Measurements from ENCODE around the gene TMEM63A. TPM values are rescaled to one million over a fixed set of nuclear protein-coding genes. Genes with fewer than 3 reads are reported as not detected.
A peak's percentile ranks its signal among the peaks of the same experiment; 100 is the strongest.

The TMEM63A gene
- total RNA-seq, 2 donors from 2014 or later: 16.0 to 19.0 TPM

GRCh38 chr1:225911191-225912130, 29.3 kb upstream of the TMEM63A start:
- peak; percentile 98 for TF ChIP-seq CTCF (IDR thresholded peaks at IDR 0.05)
- H3K27me3 ChIP-seq: no peaks in the 10 kb centered on the region
- H3K27ac ChIP-seq: no peak overlapping the region
- no peaks in the 10 kb centered on the region for H3K36me3 ChIP-seq
- no peaks in the 10 kb centered on the region for H3K9me3 ChIP-seq
- no peak for DNase-seq (ENCODE audit: low spot score)
- peak overlapping the region in 1 of 2 donors; percentile 31 for H3K4me3 ChIP-seq
- H3K4me1 ChIP-seq: peaks cover 0 to 12% of the 10 kb centered on the region in 2 donors

- no peak for TF ChIP-seq CTCF (IDR thresholded peaks at IDR 0.05)
- H3K4me3 ChIP-seq: no peak overlapping the region
- H3K27me3 ChIP-seq: no peaks in the 10 kb centered on the region
- no peaks in the 10 kb centered on the region for H3K9me3 ChIP-seq
- no peak for DNase-seq (ENCODE audit: low spot score)
- H3K36me3 ChIP-seq: no peaks in the 10 kb centered on the region
- H3K4me1 ChIP-seq: peaks cover 0 to 12% of the 10 kb centered on the region in 2 donors
- H3K27ac ChIP-seq: no peak overlapping the region
These were observed 27.3 kb upstream of the TMEM63A start for GRCh38 chr1:225909477-225909876.

GRCh38 chr1:225908773-225909172, 26.6 kb upstream of the TMEM63A start:
- H3K4me1 ChIP-seq: peaks cover 0 to 12% of the 10 kb centered on the region in 2 donors
- H3K4me3 ChIP-seq: no peak overlapping the region

GRCh38 chr1:225908013-225908640, 25.9 kb upstream of the TMEM63A start:
- TF ChIP-seq CTCF (IDR thresholded peaks at IDR 0.05): no peak
- Histone ChIP-seq H3K27ac (no peak overlapping the region), H3K36me3 (no peaks in the 10 kb centered on the region), H3K4me3 (no peak overlapping the region), H3K27me3 (no peaks in the 10 kb centered on the region), H3K9me3 (no peaks in the 10 kb centered on the region), H3K4me1 (peaks cover 0 to 12% of the 10 kb centered on the region in 2 donors)
- no peak for DNase-seq (ENCODE audit: low spot score)

More at GRCh38 chr1:225908773-225909172, 26.6 kb upstream of the TMEM63A start:
- TF ChIP-seq CTCF (IDR thresholded peaks at IDR 0.05): no peak
- Histone ChIP-seq H3K9me3 (no peaks in the 10 kb centered on the region), H3K27ac (no peak overlapping the region), H3K36me3 (no peaks in the 10 kb centered on the region), H3K27me3 (no peaks in the 10 kb centered on the region)
- no peak for DNase-seq (ENCODE audit: low spot score)

- Histone ChIP-seq H3K9me3 (no peaks in the 10 kb centered on the region), H3K4me1 (peaks cover 0 to 12% of the 10 kb centered on the region in 2 donors), H3K36me3 (no peaks in the 10 kb centered on the region), H3K27me3 (no peaks in the 10 kb centered on the region), H3K27ac (no peak overlapping the region), H3K4me3 (no peak overlapping the region)
- no peak for DNase-seq (ENCODE audit: low spot score)
- TF ChIP-seq CTCF (IDR thresholded peaks at IDR 0.05): no peak
These were observed 25.2 kb upstream of the TMEM63A start for GRCh38 chr1:225907341-225907740.
